Keratinocyte (primary cell): ENCODE measurements around the gene UHMK1. TPM values are rescaled to one million over a fixed set of nuclear protein-coding genes. Genes with fewer than 3 reads are reported as not detected.

Source experiments
- DNase-seq: peaks from one replicate; pipeline ENCODE4 v3.0.0-alpha.2; 2011; ENCODE audit warnings: low read depth, missing footprints, low spot score
- FAIRE-seq: peaks from 2 replicates; lab custom pipeline; 2011; peaks lifted over from hg19 to GRCh38; lab: Jason Lieb, UNC
- H2AFZ ChIP-seq: 2 replicates; pipeline ENCODE4 v1.6.0; 2012; ENCODE audit warnings: low read length, control low read depth, inconsistent platforms; ENCODE audit not compliant: control insufficient read depth
- H3K27ac ChIP-seq: 2 replicates; pipeline ENCODE4 v1.5.1; 2011; ENCODE audit warnings: low read length; ENCODE audit not compliant: control insufficient read depth, insufficient read depth
- H3K27me3 ChIP-seq: 3 replicates; pipeline ENCODE4 v1.6.0; 2011; ENCODE audit warnings: low read length; ENCODE audit not compliant: control insufficient read depth, insufficient read depth; ENCODE audit errors: extremely low read depth
- H3K36me3 ChIP-seq, 2 experiments: 2 replicates in 1 of 2; 3 replicates in 1 of 2; pipeline ENCODE4 v1.5.1; 2011; ENCODE audit warnings: low read length in 2 of 2, mild to moderate bottlenecking in 1 of 2; ENCODE audit not compliant: control insufficient read depth in 2 of 2, insufficient read depth in 2 of 2; ENCODE audit errors: extremely low read depth in 1 of 2
- H3K4me1 ChIP-seq: 3 replicates; pipeline ENCODE4 v1.5.1; 2011; ENCODE audit warnings: low read length; ENCODE audit not compliant: control insufficient read depth, insufficient read depth; ENCODE audit errors: extremely low read depth
- H3K4me2 ChIP-seq: 3 replicates; pipeline ENCODE4 v1.6.0; 2011; ENCODE audit warnings: low read depth, low read length; ENCODE audit not compliant: control insufficient read depth, insufficient read depth; ENCODE audit errors: extremely low read depth
- H3K4me3 ChIP-seq, 3 experiments: fragments of 200-600 bp in 1 of 3; sonication (generic) in 1 of 3; 2 replicates in 2 of 3; 3 replicates in 1 of 3; pipeline ENCODE4 v1.5.1; 2011 to 2016; ENCODE audit warnings: low read length in 3 of 3, mild to moderate bottlenecking in 3 of 3, control low read depth in 2 of 3, inconsistent platforms in 1 of 3, low read depth in 1 of 3, mixed read lengths in 1 of 3, mixed run types in 1 of 3, moderate library complexity in 1 of 3; ENCODE audit not compliant: control insufficient read depth in 2 of 3, insufficient read depth in 2 of 3; ENCODE audit errors: extremely low read depth in 1 of 3
- H3K79me2 ChIP-seq: 2 replicates; pipeline ENCODE4 v1.6.0; 2012; ENCODE audit warnings: low read length; ENCODE audit not compliant: control insufficient read depth, insufficient read depth
- H3K9ac ChIP-seq: 3 replicates; pipeline ENCODE4 v1.6.0; 2011; ENCODE audit warnings: low read length; ENCODE audit not compliant: control insufficient read depth, insufficient read depth; ENCODE audit errors: extremely low read depth
- H3K9me1 ChIP-seq: 3 replicates; pipeline ENCODE4 v1.6.0; 2011; ENCODE audit warnings: low read length; ENCODE audit not compliant: control insufficient read depth, insufficient read depth; ENCODE audit errors: extremely low read depth
- H3K9me3 ChIP-seq: 2 replicates; pipeline ENCODE4 v1.5.1; 2012; ENCODE audit warnings: low read depth, low read length; ENCODE audit not compliant: control insufficient read depth
- H4K20me1 ChIP-seq: 3 replicates; pipeline ENCODE4 v1.6.0; 2011; ENCODE audit warnings: low read length; ENCODE audit not compliant: control insufficient read depth, insufficient read depth; ENCODE audit errors: extremely low read depth
- CTCF ChIP-seq, 3 experiments: IDR thresholded peaks in 1 of 3; conservative IDR thresholded peaks in 1 of 3; optimal IDR thresholded peaks in 1 of 3; 2 replicates in 2 of 3; 3 replicates in 1 of 3; pipeline versions ENCODE3 to v1.5.1; 2011; ENCODE audit warnings: low read length in 3 of 3, mild to moderate bottlenecking in 3 of 3, moderate library complexity in 2 of 3, control low read depth in 1 of 3, inconsistent platforms in 1 of 3; ENCODE audit not compliant: insufficient read depth in 2 of 3; ENCODE audit errors: extremely low read depth in 1 of 3
- EZH2 ChIP-seq: IDR thresholded peaks from one replicate; pipeline ENCODE4 v1.6.1; 2012; ENCODE audit warnings: inconsistent platforms, mild to moderate bottlenecking, low read length, moderate library complexity
- dilution Hi-C: fragments of 300-500 bp; cut with MboI; formaldehyde crosslinking; loops from one replicate; pipeline ENCODE4 v1.7.0; 2020; ENCODE audit warnings: low sequenced_read_pairs; ENCODE audit not compliant: extremely low pct_ligation_motif_present
- polyA plus RNA-seq, 5 experiments: library from polyadenylated mRNA; depleted of rRNA in 3 of 5; stranded (reverse) in 3 of 5; stranded (forward) in 1 of 5; unstranded in 1 of 5; fragments of >200 nt; gene quantifications; 1 replicate in 1 of 5; 2 replicates in 3 of 5; 3 replicates in 1 of 5; pipeline versions ENCODE4 v1.2.1 to v1.2.3, GENCODE V29; 2011 to 2012; ENCODE audit warnings: missing spikeins in 2 of 5, low read depth in 1 of 5, low replicate concordance in 1 of 5

UHMK1 gene
- polyA plus RNA-seq, 1 donor (not counting 4 experiments of a cell fraction or from before 2014, with no cell fraction given): 45.1 TPM

GRCh38 chr1:162535501-162535900, 37.9 kb downstream of the UHMK1 start:
- DNase-seq (no peak), FAIRE-seq (no peak)
- Histone ChIP-seq H3K9ac (no peak overlapping the region), H3K36me3 (no peaks in the 10 kb centered on the region), H3K9me3 (no peaks in the 10 kb centered on the region), H3K79me2 (no peaks in the 10 kb centered on the region), H3K4me2 (no peak overlapping the region), H3K9me1 (no peaks in the 10 kb centered on the region), H2AFZ (no peak overlapping the region), H4K20me1 (no peaks in the 10 kb centered on the region), H3K27ac (no peak overlapping the region), H3K27me3 (no peaks in the 10 kb centered on the region), H3K4me3 (no peak overlapping the region), H3K4me1 (peaks cover 35% of the 10 kb centered on the region)
- no peak for TF ChIP-seq CTCF (optimal IDR thresholded peaks at IDR 0.05 in 1 of 3, IDR thresholded peaks at IDR 0.05 in 1 of 3, conservative IDR thresholded peaks at IDR 0.05 in 1 of 3; ENCODE audit: extremely low read depth in 1 of 3, insufficient read depth in 2 of 3, low read length in 3 of 3)
- TF ChIP-seq EZH2: no peak
- dilution Hi-C loops: no loop called here

GRCh38 chr1:162536511-162536910, 38.9 kb downstream of the UHMK1 start:
- Histone ChIP-seq H3K4me1 (peaks cover 40% of the 10 kb centered on the region), H3K27ac (peak overlapping the region; percentile 52), H3K4me3 (no peak overlapping the region), H3K9me1 (no peaks in the 10 kb centered on the region), H3K79me2 (no peaks in the 10 kb centered on the region), H3K27me3 (no peaks in the 10 kb centered on the region), H3K9me3 (no peaks in the 10 kb centered on the region), H4K20me1 (no peaks in the 10 kb centered on the region), H3K9ac (no peak overlapping the region), H3K36me3 (no peaks in the 10 kb centered on the region), H3K4me2 (no peak overlapping the region), H2AFZ (peak overlapping the region; percentile 70)
- DNase-seq (no peak), FAIRE-seq (no peak)
- TF ChIP-seq CTCF (optimal IDR thresholded peaks at IDR 0.05 in 1 of 3, IDR thresholded peaks at IDR 0.05 in 1 of 3, conservative IDR thresholded peaks at IDR 0.05 in 1 of 3; ENCODE audit: extremely low read depth in 1 of 3, insufficient read depth in 2 of 3, low read length in 3 of 3) (no peak), EZH2 (no peak)
- dilution Hi-C loops: no loop called here
